Measurements from ENCODE around the gene EEIG1. TPM values are rescaled to one million over a fixed set of nuclear protein-coding genes. Genes with fewer than 3 reads are reported as not detected.

The EEIG1 gene
- total RNA-seq, 1 donor from 2014 or later, result 71.1 TPM

DNA sequence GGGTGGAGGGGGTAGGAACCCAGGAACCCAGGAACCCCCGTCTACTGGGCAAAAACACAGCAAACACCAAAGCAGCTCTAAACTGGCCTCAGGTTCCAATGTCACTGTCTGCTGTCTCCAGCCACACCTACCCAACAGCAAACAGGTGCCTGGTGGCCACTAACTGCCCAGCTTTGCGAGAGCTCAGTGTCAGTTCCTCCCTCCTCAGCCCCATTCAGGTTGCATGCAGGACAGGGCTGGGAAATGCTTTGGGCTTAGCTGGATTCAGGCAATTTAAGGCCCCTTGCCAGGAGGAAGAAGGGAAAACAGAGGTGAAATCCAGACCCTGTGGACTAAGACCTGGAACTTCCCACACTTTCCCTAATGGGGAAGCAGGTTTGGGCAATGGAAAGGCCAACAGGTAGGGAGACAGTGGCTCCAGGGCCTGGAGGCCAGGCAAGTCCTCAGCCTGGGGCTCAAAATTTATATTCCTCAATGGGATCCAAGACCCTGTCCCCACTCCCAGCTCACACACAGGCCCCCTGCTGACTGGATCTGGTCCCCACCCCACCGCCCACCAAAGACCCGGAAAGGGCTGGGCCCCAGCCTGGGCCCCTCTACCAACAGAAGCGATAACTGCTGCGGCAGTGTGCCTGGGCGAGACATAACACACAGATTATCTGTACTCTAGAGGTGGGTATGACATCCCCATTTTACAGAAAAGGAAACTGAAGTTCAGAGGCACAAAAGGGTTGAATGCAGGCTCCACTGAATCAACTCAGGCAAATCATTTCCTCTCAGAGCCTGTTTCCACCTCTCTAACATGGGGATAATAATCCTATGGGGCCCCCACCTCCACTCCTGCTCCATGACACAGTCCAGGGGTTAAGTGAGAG is 3.5 kb downstream of the EEIG1 start:
- TF ChIP-seq, protein P1, sequence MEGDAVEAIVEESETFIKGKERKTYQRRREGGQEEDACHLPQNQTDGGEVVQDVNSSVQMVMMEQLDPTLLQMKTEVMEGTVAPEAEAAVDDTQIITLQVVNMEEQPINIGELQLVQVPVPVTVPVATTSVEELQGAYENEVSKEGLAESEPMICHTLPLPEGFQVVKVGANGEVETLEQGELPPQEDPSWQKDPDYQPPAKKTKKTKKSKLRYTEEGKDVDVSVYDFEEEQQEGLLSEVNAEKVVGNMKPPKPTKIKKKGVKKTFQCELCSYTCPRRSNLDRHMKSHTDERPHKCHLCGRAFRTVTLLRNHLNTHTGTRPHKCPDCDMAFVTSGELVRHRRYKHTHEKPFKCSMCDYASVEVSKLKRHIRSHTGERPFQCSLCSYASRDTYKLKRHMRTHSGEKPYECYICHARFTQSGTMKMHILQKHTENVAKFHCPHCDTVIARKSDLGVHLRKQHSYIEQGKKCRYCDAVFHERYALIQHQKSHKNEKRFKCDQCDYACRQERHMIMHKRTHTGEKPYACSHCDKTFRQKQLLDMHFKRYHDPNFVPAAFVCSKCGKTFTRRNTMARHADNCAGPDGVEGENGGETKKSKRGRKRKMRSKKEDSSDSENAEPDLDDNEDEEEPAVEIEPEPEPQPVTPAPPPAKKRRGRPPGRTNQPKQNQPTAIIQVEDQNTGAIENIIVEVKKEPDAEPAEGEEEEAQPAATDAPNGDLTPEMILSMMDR (conservative IDR thresholded peaks at IDR 0.05), result no peak
- no peak overlapping the region for H3K27ac Mint-ChIP-seq (ENCODE audit: unreplicated experiment)
- DNase-seq (ENCODE audit: low read depth, low spot score), result no peak
- peak overlapping the region; percentile 90 for H3K4me3 Mint-ChIP-seq
- no peaks in the 10 kb centered on the region for H3K36me3 Mint-ChIP-seq (ENCODE audit: low read depth)
- peaks cover 65% of the 10 kb centered on the region for H3K4me1 Mint-ChIP-seq
- no peaks in the 10 kb centered on the region for H3K9me3 Mint-ChIP-seq
- H3K27me3 Mint-ChIP-seq (ENCODE audit: low read depth), result no peaks in the 10 kb centered on the region

DNA sequence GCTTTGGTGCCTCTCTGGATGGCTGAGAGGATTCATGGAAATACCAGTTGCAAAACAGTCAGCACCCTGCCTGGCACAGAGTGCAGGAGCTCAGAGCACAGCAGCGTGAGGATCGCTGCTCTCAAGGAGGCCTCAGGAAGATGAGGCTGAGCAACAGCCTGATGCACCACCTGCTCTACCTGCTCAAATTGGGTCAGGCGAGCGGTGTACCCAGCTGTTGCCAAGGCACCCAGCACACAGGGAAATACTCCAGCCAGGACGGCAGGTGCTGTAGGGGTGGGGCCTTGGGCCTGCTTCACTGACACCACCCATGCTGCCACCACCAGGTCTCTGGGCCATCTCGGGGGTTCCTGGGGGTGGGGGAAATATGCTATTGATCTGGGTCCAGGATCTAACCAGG is 4.3 kb downstream of the EEIG1 start:
- H3K36me3 Mint-ChIP-seq (ENCODE audit: low read depth), result no peaks in the 10 kb centered on the region
- DNase-seq (ENCODE audit: low read depth, low spot score), result no peak
- TF ChIP-seq, protein P1 (conservative IDR thresholded peaks at IDR 0.05), result no peak
- no peaks in the 10 kb centered on the region for H3K9me3 Mint-ChIP-seq
- H3K4me1 Mint-ChIP-seq, result peaks cover 67% of the 10 kb centered on the region
- H3K27me3 Mint-ChIP-seq (ENCODE audit: low read depth), result no peaks in the 10 kb centered on the region
- H3K4me3 Mint-ChIP-seq, result peak overlapping the region; percentile 38
- H3K27ac Mint-ChIP-seq (ENCODE audit: unreplicated experiment), result no peak overlapping the region

DNA sequence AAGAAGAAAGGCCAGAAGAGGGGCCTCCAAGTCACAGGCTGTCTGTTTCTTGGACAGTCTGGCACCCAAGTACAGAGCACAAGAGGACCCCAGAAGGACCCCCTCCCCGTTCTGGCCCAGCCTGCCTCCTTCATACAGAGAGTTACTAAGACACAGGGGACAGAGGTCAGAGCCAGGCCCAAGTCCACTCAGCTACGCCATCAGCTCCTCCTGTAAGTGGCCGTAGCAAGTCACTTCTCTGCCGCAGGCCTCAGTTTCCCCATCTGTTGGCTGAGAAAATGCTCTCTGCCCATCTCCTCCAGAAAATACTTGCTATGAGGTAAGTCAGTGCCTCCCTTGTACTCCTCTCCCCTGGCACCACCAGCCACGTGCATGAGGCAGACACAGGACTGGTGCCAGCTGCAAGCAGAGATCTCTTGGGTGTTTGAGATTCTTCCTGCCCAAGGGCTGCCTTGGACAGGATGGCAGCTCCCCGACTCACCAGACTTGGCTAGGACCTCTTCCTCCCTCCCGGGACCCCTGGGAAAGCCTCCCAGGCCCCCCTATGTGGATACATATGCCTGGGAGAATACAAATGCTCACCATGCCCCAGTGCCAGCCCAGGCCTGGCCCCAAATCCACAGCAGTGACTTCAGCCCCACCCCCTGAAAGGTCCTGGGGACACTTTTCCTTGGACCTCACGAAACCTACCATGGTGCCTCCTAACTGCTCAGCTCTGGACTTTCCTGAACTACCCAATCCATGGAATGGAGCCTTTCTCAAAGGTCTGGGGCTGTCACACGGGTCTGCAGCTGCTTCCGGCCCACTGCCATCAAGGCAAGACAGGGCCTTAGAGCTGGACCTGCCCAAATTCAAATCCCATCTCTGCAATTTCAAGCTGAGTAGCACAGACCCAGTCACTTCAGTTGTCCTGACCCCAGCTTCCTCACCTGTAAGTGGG is 5.1 kb downstream of the EEIG1 start:
- Mint-ChIP-seq H3K27me3 (ENCODE audit: low read depth) (no peaks in the 10 kb centered on the region), H3K36me3 (ENCODE audit: low read depth) (no peaks in the 10 kb centered on the region), H3K4me1 (peaks cover 69% of the 10 kb centered on the region), H3K4me3 (peak overlapping the region; percentile 38), H3K27ac (ENCODE audit: unreplicated experiment) (no peak overlapping the region), H3K9me3 (no peaks in the 10 kb centered on the region)
- no peak for DNase-seq (ENCODE audit: low read depth, low spot score)
- TF ChIP-seq, protein P1 (conservative IDR thresholded peaks at IDR 0.05), result no peak

DNA sequence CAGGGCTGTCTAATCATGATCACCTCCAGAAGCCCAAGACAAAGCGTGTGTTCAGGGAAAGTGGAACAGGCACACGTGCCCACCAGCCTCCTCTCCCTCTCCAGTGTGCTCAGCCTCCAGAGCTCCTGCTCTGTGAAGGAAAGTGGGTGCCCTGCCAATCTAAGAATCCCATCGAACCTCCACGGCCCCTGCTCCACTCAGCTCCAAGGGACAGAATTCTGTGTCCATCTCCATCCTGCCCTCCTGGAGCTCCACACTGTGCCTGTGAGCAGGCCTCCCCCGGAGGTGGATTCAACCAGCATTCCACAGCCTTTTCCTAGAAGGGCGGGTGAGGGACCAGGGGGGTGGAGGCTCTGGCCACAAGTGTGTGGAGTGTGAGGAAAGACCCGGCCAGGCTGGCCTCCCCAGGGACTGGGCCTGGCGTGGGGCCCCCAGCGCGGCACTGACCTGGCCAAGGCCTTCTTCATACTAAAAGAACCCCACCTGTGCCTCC is 6.0 kb downstream of the EEIG1 start:
- H3K27me3 Mint-ChIP-seq (ENCODE audit: low read depth), result no peaks in the 10 kb centered on the region
- no peaks in the 10 kb centered on the region for H3K9me3 Mint-ChIP-seq
- no peak overlapping the region for H3K27ac Mint-ChIP-seq (ENCODE audit: unreplicated experiment)
- no peaks in the 10 kb centered on the region for H3K36me3 Mint-ChIP-seq (ENCODE audit: low read depth)
- no peak for DNase-seq (ENCODE audit: low read depth, low spot score)
- H3K4me3 Mint-ChIP-seq, result peak overlapping the region; percentile 80
- peaks cover 72% of the 10 kb centered on the region for H3K4me1 Mint-ChIP-seq
- TF ChIP-seq, protein P1 (conservative IDR thresholded peaks at IDR 0.05), result no peak

DNA sequence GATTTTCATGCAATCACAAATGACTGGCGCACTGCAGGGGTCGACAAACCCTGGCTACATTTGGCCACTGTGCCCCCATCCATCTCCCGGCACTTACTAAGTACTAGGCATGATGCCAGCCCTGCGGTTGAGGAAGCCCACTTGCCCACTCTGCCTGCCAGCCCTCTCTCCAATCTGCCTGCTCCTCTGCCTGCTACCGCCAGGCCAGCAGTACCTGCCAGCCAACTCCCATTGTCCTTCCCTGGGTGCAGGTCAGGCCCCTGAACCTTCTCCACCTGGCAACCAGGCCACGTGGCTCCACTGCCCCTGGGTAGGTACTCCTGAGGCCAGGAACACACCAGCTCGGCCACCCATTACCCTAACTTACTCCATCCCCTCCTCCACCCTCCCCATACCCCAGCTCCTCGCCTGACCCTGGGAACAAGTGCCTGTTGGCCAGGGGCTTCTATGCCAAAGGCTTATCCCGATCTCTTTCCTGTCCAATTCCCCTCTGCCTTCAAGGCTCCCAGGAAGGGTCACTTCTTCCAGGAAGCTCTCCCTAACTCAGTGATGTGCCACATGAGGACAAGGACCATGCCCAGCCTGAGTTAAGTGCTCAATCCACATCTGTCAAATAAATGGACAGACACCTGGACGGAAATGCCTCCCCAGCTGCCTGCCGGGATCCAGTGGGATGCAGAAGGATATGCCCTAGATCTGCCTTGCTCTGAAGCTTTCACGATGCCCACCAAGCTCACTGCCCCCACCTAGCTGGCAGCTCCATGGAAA is 6.6 kb downstream of the EEIG1 start:
- TF ChIP-seq, protein P1 (conservative IDR thresholded peaks at IDR 0.05), result no peak
- H3K4me1 Mint-ChIP-seq, result peaks cover 67% of the 10 kb centered on the region
- H3K4me3 Mint-ChIP-seq, result peak overlapping the region; percentile 80
- no peaks in the 10 kb centered on the region for H3K9me3 Mint-ChIP-seq
- no peaks in the 10 kb centered on the region for H3K27me3 Mint-ChIP-seq (ENCODE audit: low read depth)
- peak overlapping the region; percentile 68 for H3K27ac Mint-ChIP-seq (ENCODE audit: unreplicated experiment)
- DNase-seq (ENCODE audit: low read depth, low spot score), result no peak
- no peaks in the 10 kb centered on the region for H3K36me3 Mint-ChIP-seq (ENCODE audit: low read depth)

All from neural crest cell (in vitro differentiated cells).